K562 (cell line): Measurements from ENCODE around the gene P2RY14. TPM values are rescaled to one million over a fixed set of nuclear protein-coding genes. Genes with fewer than 3 reads are reported as not detected.
A peak's percentile ranks its signal among the peaks of the same experiment; 100 is the strongest.

Experiments
- ATAC-seq: fragments of 200-7000 bp; cut with Tn5 transposase; 3 replicates; pipeline ENCODE4 v1.9.1; 2020; ENCODE audit warnings: moderate library complexity
- BruUV-seq: library from RNA; stranded (reverse); fragments of 400-500 nt; replicated peaks from 2 replicates; lab custom pipeline; 2021; lab: Mats Ljungman, UMichigan
- CTCF ChIA-PET: fragments of 300-600 bp; formaldehyde crosslinking; extraction: SDS; loops from one replicate; lab custom pipeline; 2021; ENCODE audit warnings: low intra/inter-chr PET ratio; lab: Yijun Ruan, JAX
- POLR2A ChIA-PET: fragments of 300-600, 350-650 bp; sonication (Branson Sonifier 250); formaldehyde crosslinking; extraction: SDS; loops from one replicate; lab custom pipeline; 2021; ENCODE audit warnings: antibody characterized with exemption, inconsistent platforms; lab: Yijun Ruan, JAX
- DNase-seq, 4 experiments: peaks; one replicate each; pipeline versions ENCODE4 v3.0.0 to v3.0.0-alpha.2; 2011 to 2018; ENCODE audit warnings: low spot score in 3 of 4, mixed read lengths in 3 of 4; ENCODE audit errors: extremely low read depth in 1 of 4
- FAIRE-seq: peaks from 2 replicates; lab custom pipeline; 2011; peaks lifted over from hg19 to GRCh38; lab: Jason Lieb, UNC
- H2AFZ ChIP-seq: 2 replicates; pipeline ENCODE4 v1.6.0; 2011; ENCODE audit warnings: low read depth, low read length, control low read depth, inconsistent platforms
- H3K27ac ChIP-seq: fragments of 200-600 bp; 3 replicates; pipeline ENCODE4 v1.8.0; 2011; ENCODE audit warnings: low read depth, mild to moderate bottlenecking, control low read depth, inconsistent platforms, low read length, moderate library complexity, mixed read lengths; ENCODE audit errors: extremely low read depth
- H3K27me3 ChIP-seq, 2 experiments: fragments of 300-600 bp in 1 of 2; 2 replicates in 1 of 2; 3 replicates in 1 of 2; pipeline versions ENCODE4 v1.6.0 to v1.8.0; 2011; ENCODE audit warnings: inconsistent platforms in 2 of 2, low read length in 2 of 2, mild to moderate bottlenecking in 1 of 2, mixed read lengths in 1 of 2, moderate library complexity in 1 of 2; ENCODE audit not compliant: control insufficient read depth in 2 of 2, insufficient read depth in 2 of 2
- H3K36me3 ChIP-seq: fragments of 300-600 bp; 3 replicates; pipeline ENCODE4 v1.8.0; 2011; ENCODE audit warnings: mild to moderate bottlenecking, low read length, inconsistent platforms; ENCODE audit not compliant: control insufficient read depth, insufficient read depth
- H3K4me1 ChIP-seq, 2 experiments: fragments of 200-600 bp in 1 of 2; replicated peaks in 1 of 2; 2 replicates in 1 of 2; 3 replicates in 1 of 2; pipeline versions ENCODE4 v1.5.1 to v1.8.0; 2011; ENCODE audit warnings: inconsistent platforms in 2 of 2, low read length in 2 of 2, mild to moderate bottlenecking in 1 of 2, mixed read lengths in 1 of 2, moderate library complexity in 1 of 2; ENCODE audit not compliant: control insufficient read depth in 2 of 2, insufficient read depth in 2 of 2
- H3K4me2 ChIP-seq: 2 replicates; pipeline ENCODE4 v1.6.1; 2011; ENCODE audit warnings: low read length, control low read depth, inconsistent platforms, mixed read lengths; ENCODE audit not compliant: insufficient read depth
- H3K4me3 ChIP-seq: fragments of 200-600 bp; sonication (generic), shearing (Covaris generic); 2 replicates; pipeline ENCODE4 v1.5.1; 2016; ENCODE audit warnings: control low read depth, inconsistent platforms
- H3K79me2 ChIP-seq: fragments of 200-600 bp; 3 replicates; pipeline ENCODE4 v1.8.0; 2011; ENCODE audit warnings: low read length, inconsistent platforms; ENCODE audit not compliant: control insufficient read depth, insufficient read depth
- H3K9ac ChIP-seq, 2 experiments: 2 replicates each; pipeline versions ENCODE4 v1.6.0 to v1.6.1; 2011; ENCODE audit warnings: low read depth in 2 of 2, low read length in 2 of 2, control low read depth in 1 of 2, inconsistent platforms in 1 of 2, mild to moderate bottlenecking in 1 of 2, mixed read lengths in 1 of 2; ENCODE audit not compliant: insufficient read depth in 1 of 2
- H3K9me1 ChIP-seq: one replicate; pipeline ENCODE4 v1.6.0; 2011; ENCODE audit warnings: inconsistent platforms, mild to moderate bottlenecking, low read length, moderate library complexity; ENCODE audit not compliant: control insufficient read depth, insufficient read depth
- H3K9me3 ChIP-seq: replicated peaks from 2 replicates; pipeline ENCODE4 v1.5.1; 2011; ENCODE audit warnings: low read depth, low read length, inconsistent platforms; ENCODE audit not compliant: control insufficient read depth, insufficient read depth
- H4K20me1 ChIP-seq: replicated peaks from 2 replicates; pipeline ENCODE4 v1.6.1; 2011; ENCODE audit warnings: low read length, inconsistent platforms, mixed read lengths; ENCODE audit not compliant: control insufficient read depth, insufficient read depth
- BDP1 ChIP-seq: IDR thresholded peaks from 3 replicates; pipeline ENCODE4 v1.6.1; 2011; ENCODE audit not compliant: insufficient read length, insufficient read depth
- CEBPG ChIP-seq, 3 experiments: fragments of 200-800 bp in 1 of 3; sonication (Bioruptor generic) in 1 of 3; sonication (generic) in 1 of 3; formaldehyde crosslinking in 1 of 3; IDR thresholded peaks in 2 of 3; conservative IDR thresholded peaks in 1 of 3; 2 replicates each; pipeline versions ENCODE4 v1.6.1 to v1.8.0; 2016 to 2022; ENCODE audit warnings: missing compliant biosample characterization in 2 of 3, missing genetic modification characterization in 2 of 3, mild to moderate bottlenecking in 1 of 3, missing genetic modification reagents in 1 of 3
- FOXO4 ChIP-seq: fragments of 450-650 bp; formaldehyde crosslinking; IDR thresholded peaks from 2 replicates; pipeline ENCODE4 v1.4.0; 2020; ENCODE audit warnings: mild to moderate bottlenecking, moderate library complexity
- HIVEP1 ChIP-seq: fragments of 250-450 bp; sonication (Bioruptor Pico); IDR thresholded peaks from 2 replicates; pipeline ENCODE4 v1.4.0; 2020; ENCODE audit warnings: mild to moderate bottlenecking
- KHSRP ChIP-seq: fragments of 450-650 bp; IDR thresholded peaks from 2 replicates; pipeline ENCODE4 v1.6.1; 2017
- MTA1 ChIP-seq: fragments of 450-650 bp; IDR thresholded peaks from 2 replicates; pipeline ENCODE4 v1.6.1; 2017; ENCODE audit warnings: borderline replicate concordance
- RAD21 ChIP-seq, 2 experiments: fragments of 250-450 bp in 1 of 2; fragments of 450-650 bp in 1 of 2; sonication (Bioruptor Pico) in 1 of 2; formaldehyde crosslinking in 1 of 2; IDR thresholded peaks in 1 of 2; conservative IDR thresholded peaks in 1 of 2; 2 replicates each; pipeline versions ENCODE4 v1.4.0 to v1.8.0; 2020 to 2022; ENCODE audit warnings: mild to moderate bottlenecking in 2 of 2, moderate library complexity in 1 of 2
- RBFOX2 ChIP-seq: fragments of 200-400 bp; formaldehyde crosslinking; IDR thresholded peaks from 2 replicates; pipeline ENCODE4 v1.6.1; 2017; ENCODE audit warnings: low read depth, mild to moderate bottlenecking, low read length, moderate library complexity
- TEAD4 ChIP-seq, 2 experiments: sonication (generic) in 1 of 2; formaldehyde crosslinking in 1 of 2; IDR thresholded peaks; 2 replicates each; pipeline versions ENCODE4 v1.6.1 to v1.8.0; 2012 to 2022; ENCODE audit warnings: borderline replicate concordance in 1 of 2, inconsistent platforms in 1 of 2, low read length in 1 of 2, mild to moderate bottlenecking in 1 of 2, missing genetic modification reagents in 1 of 2
- USF2 ChIP-seq: sonication (generic); formaldehyde crosslinking; IDR thresholded peaks from 2 replicates; pipeline ENCODE4 v1.5.0; 2020; ENCODE audit warnings: missing genetic modification reagents
- ZNF316 ChIP-seq: fragments of 450-650 bp; IDR thresholded peaks from 2 replicates; pipeline ENCODE4 v1.6.1; 2016
- ZNF668 ChIP-seq: fragments of 250-450 bp; sonication (Bioruptor Pico); IDR thresholded peaks from 2 replicates; pipeline ENCODE4 v1.8.0; 2022; ENCODE audit warnings: mild to moderate bottlenecking, inconsistent platforms
- WGBS: fragments of 100-300 bp; shearing (Covaris generic); methylation state at CpG from one replicate; pipeline ENCODE4 v1.1.6; 2016; ENCODE audit warnings: low coverage, mixed read lengths; ENCODE audit not compliant: insufficient coverage; ENCODE audit errors: missing lambda C conversion rate; 5-methylcytosine and 5-hydroxymethylcytosine counted together
- in situ Hi-C: fragments of 300-500 bp; cut with MboI; formaldehyde crosslinking; loops from 4 replicates; pipeline ENCODE4 v1.15.0; 2018; ENCODE audit warnings: inconsistent platforms, mixed read lengths
- intact Hi-C: fragments of 100-400 bp; cut with micrococcal nuclease; formaldehyde crosslinking; loops from 2 replicates; pipeline ENCODE4 v1.14.2; 2022
- polyA plus RNA-seq, 8 experiments: library from polyadenylated mRNA; depleted of rRNA in 4 of 8; stranded (reverse) in 5 of 8; unstranded in 3 of 8; fragments of >200 nt; fragmentation: Nextera tagmentation in 2 of 8; fragmentation: Illumina TruSeq in 1 of 8; extraction: Ambion mirVana in 2 of 8; extraction: Trizol in 1 of 8; gene quantifications; 2 replicates each; pipeline versions ENCODE4 v1.2.1 to v1.2.3, GENCODE V29; 2011 to 2014; ENCODE audit warnings: inconsistent platforms in 1 of 8, missing spikeins in 1 of 8
- total RNA-seq, 7 experiments: library from RNA; depleted of rRNA in 6 of 7; stranded (reverse); fragments of >200 nt in 6 of 7; fragmentation: Illumina TruSeq in 2 of 7; extraction: Trizol in 2 of 7; gene quantifications; 2 replicates each; pipeline versions ENCODE4 v1.2.1 to v1.2.3, GENCODE V29; 2011 to 2021; ENCODE audit warnings: low replicate concordance in 1 of 7

The P2RY14 gene
- total and polyA plus RNA-seq, 9 of the 15 experiments (the other 6 are each of a cell fraction or from before 2014, with no cell fraction given): not detected

GRCh38 chr3:151305775-151306151 lies 27.4 kb upstream of the P2RY14 start:
- WGBS: 3% methylated on average over 4 of the region's 4 CpGs
- Histone ChIP-seq H3K9ac (no peak overlapping the region), H3K9me3 (no peaks in the 10 kb centered on the region)
- intact Hi-C loops: no loop called here
- FAIRE-seq: no peak
- no peak for DNase-seq
- POLR2A ChIA-PET: no interaction called here
- no peak for TF ChIP-seq HIVEP1 (CRISPR knock-in tag)
- no peak for TF ChIP-seq FOXO4 (CRISPR knock-in tag)
- TF ChIP-seq, all 486 proteins: peak for 0
- no peak for ATAC-seq
- H3K4me3 ChIP-seq: no peak overlapping the region
- H2AFZ ChIP-seq: no peak overlapping the region
- in situ Hi-C loops: no loop called here
- no TSS peak for BruUV-seq
- H3K36me3 ChIP-seq: no peaks in the 10 kb centered on the region
- H3K27ac ChIP-seq: no peak overlapping the region
- CTCF ChIA-PET: no interaction called here
- no peaks in the 10 kb centered on the region for H4K20me1 ChIP-seq
- H3K27me3 ChIP-seq: peaks cover 0 to 9% of the 10 kb centered on the region in 2 experiments; a peak in 2 of 5 replicates
- H3K9me1 ChIP-seq: peaks cover 3% of the 10 kb centered on the region
- H3K4me2 ChIP-seq: no peak overlapping the region
- no peaks in the 10 kb centered on the region for H3K79me2 ChIP-seq
- no peaks in the 10 kb centered on the region for H3K4me1 ChIP-seq

- ATAC-seq (no peak), FAIRE-seq (peak; percentile 49), DNase-seq (no peak)
- ChIA-PET POLR2A (no interaction called here), CTCF (no interaction called here)
- no peak overlapping the region for H3K4me2 ChIP-seq
- peaks cover 3% of the 10 kb centered on the region for H3K9me1 ChIP-seq
- WGBS: 1% methylated on average over 7 of the region's 7 CpGs
- BruUV-seq: no TSS peak
- no peak overlapping the region for H3K4me3 ChIP-seq
- no peaks in the 10 kb centered on the region for H3K36me3 ChIP-seq
- H2AFZ ChIP-seq: no peak overlapping the region
- H3K9me3 ChIP-seq: no peaks in the 10 kb centered on the region
- no peak overlapping the region for H3K27ac ChIP-seq
- H4K20me1 ChIP-seq: no peaks in the 10 kb centered on the region; the same call in 1 of the 2 replicates
- no peaks in the 10 kb centered on the region for H3K79me2 ChIP-seq
- in situ Hi-C loops (no loop called here), intact Hi-C loops (no loop called here)
- H3K27me3 ChIP-seq: peaks cover 0 to 9% of the 10 kb centered on the region in 2 experiments; a peak in 2 of 5 replicates
- H3K9ac ChIP-seq: no peak overlapping the region
- no peaks in the 10 kb centered on the region for H3K4me1 ChIP-seq
- TF ChIP-seq CEBPG (CRISPR knock-in tag; IDR thresholded peaks at IDR 0.05): no peak
- TF ChIP-seq CEBPG (tag; conservative IDR thresholded peaks at IDR 0.05 in 1 of 2, IDR thresholded peaks at IDR 0.05 in 1 of 2): peak in 1 of 2 experiments; percentile 32; a peak in 1 of 4 replicates
- TF ChIP-seq MTA1: no peak
- TF ChIP-seq ZNF316: no peak
- no peak for TF ChIP-seq KHSRP
- TF ChIP-seq TEAD4 (IDR thresholded peaks at IDR 0.05; ENCODE audit: low read length): peak; percentile 42; the same call in 1 of the 2 replicates
- no peak for TF ChIP-seq TEAD4 (CRISPR knock-in tag; IDR thresholded peaks at IDR 0.05; ENCODE audit: borderline replicate concordance)
- TF ChIP-seq RAD21 (CRISPR knock-in tag; conservative IDR thresholded peaks at IDR 0.05 in 1 of 2, IDR thresholded peaks at IDR 0.05 in 1 of 2): 0 out of 4 replicates have a peak, but pooled peaks of 1 of the 2 experiments have one; percentile 13
- TF ChIP-seq BDP1: no peak
- no peak for TF ChIP-seq ZNF668 (CRISPR knock-in tag)
- no peak for TF ChIP-seq USF2
- no peak for TF ChIP-seq RBFOX2
Measured at GRCh38 chr3:151305060-151305774, 26.9 kb upstream of the P2RY14 start.
